Pons (tissue), 1 donor: ENCODE measurements around the gene SLC45A3.

Experiments
- DNase-seq: peaks from one replicate; pipeline ENCODE4 v3.0.0-alpha.2; 2016; ENCODE audit warnings: low spot score

The SLC45A3 gene

GRCh38 chr1:205668951-205669340, 11.4 kb downstream of the SLC45A3 start:
- DNase-seq, result peak; percentile 54

- DNase-seq, result peak; percentile 83
Measured at GRCh38 chr1:205667909-205668643, 12.2 kb downstream of the SLC45A3 start.

GRCh38 chr1:205666372-205667166, 13.7 kb downstream of the SLC45A3 start:
- DNase-seq, result no peak

- no peak for DNase-seq
Measured at GRCh38 chr1:205665201-205666045, 14.9 kb downstream of the SLC45A3 start.

- DNase-seq, result no peak
Measured at GRCh38 chr1:205664399-205665017, 15.8 kb downstream of the SLC45A3 start.

GRCh38 chr1:205663286-205663936, 16.9 kb downstream of the SLC45A3 start:
- DNase-seq, result no peak

- no peak for DNase-seq
Measured at GRCh38 chr1:205662791-205663190, 17.5 kb downstream of the SLC45A3 start.

GRCh38 chr1:205662135-205662738, 18.1 kb downstream of the SLC45A3 start:
- DNase-seq, result no peak

- no peak for DNase-seq
Measured at GRCh38 chr1:205661429-205662134, 18.7 kb downstream of the SLC45A3 start.

- DNase-seq, result no peak
Measured at GRCh38 chr1:205660361-205660760, 19.9 kb downstream of the SLC45A3 start.

GRCh38 chr1:205658943-205659581, 21.2 kb downstream of the SLC45A3 start:
- peak; percentile 88 for DNase-seq

- no peak for DNase-seq
Measured at GRCh38 chr1:205656236-205656635, 24.1 kb downstream of the SLC45A3 start.

- DNase-seq, result no peak
Measured at GRCh38 chr1:205652984-205653383, 27.3 kb downstream of the SLC45A3 start.

GRCh38 chr1:205650241-205650640, 30.1 kb downstream of the SLC45A3 start:
- DNase-seq, result no peak

- DNase-seq, result no peak
Measured at GRCh38 chr1:205645519-205645918, 34.8 kb downstream of the SLC45A3 start.

- DNase-seq, result no peak
Measured at GRCh38 chr1:205642679-205643307, 37.5 kb downstream of the SLC45A3 start.

GRCh38 chr1:205639567-205639966, 40.7 kb downstream of the SLC45A3 start:
- no peak for DNase-seq

GRCh38 chr1:205637854-205638468, 42.3 kb downstream of the SLC45A3 start:
- DNase-seq, result no peak

GRCh38 chr1:205636732-205637131, 43.6 kb downstream of the SLC45A3 start:
- DNase-seq, result no peak
